Fibroblast of mammary gland (primary cell): ENCODE measurements around the gene RPL14.
"Not testable (repeated sequence)": the region's sequence is repeated elsewhere in the genome, so short reads cannot be mapped to it uniquely, and the experiment has no call there.

Experiments
- DNase-seq: peaks from one replicate; pipeline ENCODE4 v3.0.0-alpha.2; 2010; ENCODE audit warnings: low read depth
- H3K4me3 ChIP-seq: 2 replicates; pipeline ENCODE4 v1.5.1; 2011; ENCODE audit warnings: low read depth, mild to moderate bottlenecking, low read length, moderate library complexity; ENCODE audit not compliant: control insufficient read depth
- TF ChIP-seq, protein P1 (sequence below): conservative IDR thresholded peaks from 2 replicates; pipeline ENCODE4 v1.5.1; 2011; ENCODE audit warnings: low read depth, low read length, inconsistent platforms; ENCODE audit not compliant: control insufficient read depth, insufficient read depth

RPL14 gene

DNA sequence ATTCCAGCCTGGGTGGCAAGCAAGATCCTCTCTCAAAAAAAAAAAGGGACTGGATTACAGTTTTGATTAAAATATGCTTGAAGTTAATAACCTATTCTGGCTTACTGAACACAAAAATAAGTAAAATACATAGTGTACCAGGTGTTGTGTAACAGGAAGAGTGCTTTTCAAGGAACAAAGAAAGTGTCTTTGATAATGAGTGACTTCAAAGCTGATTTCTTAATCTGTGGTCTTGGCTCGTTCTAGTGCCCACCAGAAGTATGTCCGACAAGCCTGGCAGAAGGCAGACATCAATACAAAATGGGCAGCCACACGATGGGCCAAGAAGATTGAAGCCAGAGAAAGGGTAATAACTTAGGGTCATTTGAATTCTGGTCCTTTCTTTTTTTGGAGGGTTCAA is 4.0 kb downstream of the RPL14 start:
- no peak overlapping the region for H3K4me3 ChIP-seq
- TF ChIP-seq, protein P1, sequence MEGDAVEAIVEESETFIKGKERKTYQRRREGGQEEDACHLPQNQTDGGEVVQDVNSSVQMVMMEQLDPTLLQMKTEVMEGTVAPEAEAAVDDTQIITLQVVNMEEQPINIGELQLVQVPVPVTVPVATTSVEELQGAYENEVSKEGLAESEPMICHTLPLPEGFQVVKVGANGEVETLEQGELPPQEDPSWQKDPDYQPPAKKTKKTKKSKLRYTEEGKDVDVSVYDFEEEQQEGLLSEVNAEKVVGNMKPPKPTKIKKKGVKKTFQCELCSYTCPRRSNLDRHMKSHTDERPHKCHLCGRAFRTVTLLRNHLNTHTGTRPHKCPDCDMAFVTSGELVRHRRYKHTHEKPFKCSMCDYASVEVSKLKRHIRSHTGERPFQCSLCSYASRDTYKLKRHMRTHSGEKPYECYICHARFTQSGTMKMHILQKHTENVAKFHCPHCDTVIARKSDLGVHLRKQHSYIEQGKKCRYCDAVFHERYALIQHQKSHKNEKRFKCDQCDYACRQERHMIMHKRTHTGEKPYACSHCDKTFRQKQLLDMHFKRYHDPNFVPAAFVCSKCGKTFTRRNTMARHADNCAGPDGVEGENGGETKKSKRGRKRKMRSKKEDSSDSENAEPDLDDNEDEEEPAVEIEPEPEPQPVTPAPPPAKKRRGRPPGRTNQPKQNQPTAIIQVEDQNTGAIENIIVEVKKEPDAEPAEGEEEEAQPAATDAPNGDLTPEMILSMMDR = no peak
- no peak for DNase-seq

DNA sequence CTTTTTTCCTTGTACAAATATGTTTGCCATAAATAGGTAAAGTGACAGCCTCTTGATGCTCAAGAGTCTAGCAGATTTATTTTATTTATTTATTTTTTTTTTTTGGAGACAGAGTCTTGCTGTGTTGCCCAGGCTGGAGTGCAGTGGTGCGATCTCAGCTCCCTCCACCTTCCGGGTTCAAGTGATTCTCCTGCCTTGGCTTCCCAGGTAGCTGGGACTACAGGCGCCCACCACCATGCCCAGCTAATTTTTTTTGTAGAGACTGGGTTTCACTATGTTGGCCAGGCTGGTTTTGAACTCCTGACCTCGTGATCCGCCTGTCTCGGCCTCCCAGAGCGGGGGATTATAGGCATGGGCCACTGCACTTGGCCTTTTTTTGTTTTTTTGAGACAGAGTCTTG is 5.7 kb downstream of the RPL14 start:
- DNase-seq, H3K4me3 ChIP-seq: not testable (repeated sequence)

DNA sequence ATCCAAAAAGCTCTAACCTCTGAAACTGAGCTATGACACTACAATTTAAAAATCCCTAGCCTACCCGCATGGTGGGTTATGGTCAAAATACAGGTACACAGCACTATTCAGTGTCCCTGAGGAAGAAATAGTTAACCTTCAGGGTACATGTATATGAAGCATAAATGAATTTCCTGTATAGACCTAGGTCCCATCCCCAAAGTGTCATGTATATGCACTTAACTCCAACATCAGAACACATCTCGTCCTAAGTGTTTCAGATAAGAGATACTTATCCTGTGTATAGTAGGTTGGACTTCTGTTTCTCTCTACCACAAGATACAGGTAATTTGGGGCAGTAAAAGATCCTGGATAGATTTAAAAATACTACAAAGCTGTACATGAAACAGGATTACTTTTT is 6.4 kb downstream of the RPL14 start:
- DNase-seq = no peak
- no peak overlapping the region for H3K4me3 ChIP-seq

DNA sequence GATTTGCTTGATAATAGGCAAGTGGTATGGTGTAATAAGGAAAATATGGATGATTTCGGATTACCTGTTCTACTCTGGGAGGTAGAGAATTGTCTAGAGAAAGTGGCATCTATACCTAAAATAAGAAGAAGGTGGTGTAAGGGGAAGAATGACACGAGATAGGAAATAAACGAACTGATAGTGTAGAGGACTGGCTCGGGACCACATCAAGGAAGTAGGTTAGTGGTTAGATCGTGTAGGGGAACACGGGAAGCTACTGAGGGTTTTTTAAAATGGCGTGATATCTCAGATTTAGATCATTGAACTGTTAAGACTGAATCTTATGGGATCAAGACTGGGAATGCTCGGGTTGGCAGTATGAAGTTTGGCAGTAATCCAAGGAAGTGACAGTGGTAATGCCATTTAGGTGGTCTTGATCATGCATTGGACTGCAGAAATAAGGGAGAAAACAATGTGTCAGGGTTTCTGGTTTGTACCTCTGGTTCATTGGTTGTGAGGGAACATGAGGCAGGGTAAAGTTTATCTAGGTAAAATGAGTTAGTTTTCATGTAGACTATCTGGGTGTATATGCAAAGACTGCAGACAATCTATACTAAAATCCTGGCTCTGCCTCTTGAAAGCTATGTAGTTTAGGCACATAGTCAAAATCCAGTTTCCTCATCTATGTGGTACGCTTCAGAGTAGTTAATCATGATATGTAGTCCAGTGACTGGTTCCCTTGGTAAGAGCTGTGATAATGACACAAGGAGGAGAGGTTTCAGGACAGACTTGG is 7.4 kb downstream of the RPL14 start:
- TF ChIP-seq, protein P1 = no peak
- H3K4me3 ChIP-seq = no peak overlapping the region
- DNase-seq = no peak

More for the DNA sequence above, 6.4 kb downstream of the RPL14 start:
- TF ChIP-seq, protein P1 = no peak

DNA sequence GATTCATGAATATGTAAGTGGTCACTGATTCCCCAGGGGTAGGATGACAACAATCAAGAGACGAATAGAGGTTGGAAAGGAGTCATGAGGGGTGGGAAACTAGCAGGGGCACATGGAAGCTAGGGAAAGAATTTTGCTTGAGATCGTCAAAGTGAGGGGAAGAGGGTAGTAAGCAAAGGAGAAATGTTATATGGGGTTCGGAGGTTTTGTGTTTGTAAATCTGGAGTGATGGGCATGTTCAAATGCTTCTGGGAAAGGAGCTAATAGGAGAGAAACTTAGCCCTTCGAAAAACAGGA is 7.9 kb downstream of the RPL14 start:
- TF ChIP-seq, protein P1 = no peak
- no peak overlapping the region for H3K4me3 ChIP-seq
- DNase-seq = no peak

DNA sequence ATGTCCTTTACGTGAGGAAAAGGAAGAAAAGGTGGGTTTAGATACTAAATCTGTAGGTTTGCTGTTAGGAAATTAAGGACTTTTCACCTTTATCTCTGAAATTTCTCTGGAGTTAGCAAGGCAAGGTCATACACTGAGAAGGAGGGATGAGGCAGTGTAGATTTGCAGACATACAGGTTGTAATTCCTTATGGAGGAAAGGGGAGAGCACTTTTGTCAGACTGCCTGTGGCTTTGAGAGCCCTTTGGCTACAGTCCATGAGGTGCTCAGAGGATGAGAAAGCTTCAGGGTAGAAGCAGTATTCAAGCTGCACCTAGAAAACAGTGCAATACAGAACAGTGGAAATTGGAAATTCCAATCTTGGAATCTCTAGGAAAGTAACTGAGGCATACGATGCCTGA is 8.3 kb downstream of the RPL14 start:
- TF ChIP-seq, protein P1 = no peak

DNA sequence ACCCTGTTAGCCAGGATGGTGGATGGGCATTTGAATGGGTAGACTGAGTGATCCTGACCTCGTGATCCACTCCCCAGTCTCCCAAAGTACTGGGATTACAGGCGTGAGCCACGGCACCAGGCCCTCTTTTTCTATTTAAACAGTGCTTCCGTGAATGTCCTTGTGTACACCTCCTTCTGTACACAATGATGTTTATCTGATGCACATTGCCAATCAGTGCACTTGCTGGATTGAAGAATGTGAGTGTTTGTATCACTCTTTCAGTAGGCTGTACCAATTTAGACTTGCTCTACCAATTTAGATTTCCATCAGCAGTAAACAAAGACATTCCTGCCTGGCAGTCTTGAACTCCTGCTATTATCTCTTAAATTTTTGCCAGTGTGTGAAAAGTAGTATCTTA is 10.9 kb downstream of the RPL14 start:
- TF ChIP-seq, protein P1 = no peak
- H3K4me3 ChIP-seq = no peak overlapping the region
- no peak for DNase-seq

More for the DNA sequence above, 8.3 kb downstream of the RPL14 start:
- DNase-seq = no peak
- H3K4me3 ChIP-seq = no peak overlapping the region
